Uterus (tissue), 2 donors: ENCODE measurements around the gene TNS1.

ENCODE experiments used
- CTCF ChIP-seq, 4 experiments: fragments of 200-600 bp in 2 of 4; fragments of 450-650 bp in 2 of 4; sonication (generic) in 2 of 4; IDR thresholded peaks; one replicate each; pipeline ENCODE4 v1.5.1; 2016 to 2019; ENCODE audit warnings: antibody characterized with exemption in 4 of 4, mild to moderate bottlenecking in 2 of 4, moderate library complexity in 1 of 4
- POLR2A ChIP-seq, 2 donors: fragments of 450-650 bp; IDR thresholded peaks; one replicate each; pipeline ENCODE4 v1.6.1; 2016; ENCODE audit warnings: antibody characterized with exemption in 2 of 2, mild to moderate bottlenecking in 1 of 2, moderate library complexity in 1 of 2

DNA sequence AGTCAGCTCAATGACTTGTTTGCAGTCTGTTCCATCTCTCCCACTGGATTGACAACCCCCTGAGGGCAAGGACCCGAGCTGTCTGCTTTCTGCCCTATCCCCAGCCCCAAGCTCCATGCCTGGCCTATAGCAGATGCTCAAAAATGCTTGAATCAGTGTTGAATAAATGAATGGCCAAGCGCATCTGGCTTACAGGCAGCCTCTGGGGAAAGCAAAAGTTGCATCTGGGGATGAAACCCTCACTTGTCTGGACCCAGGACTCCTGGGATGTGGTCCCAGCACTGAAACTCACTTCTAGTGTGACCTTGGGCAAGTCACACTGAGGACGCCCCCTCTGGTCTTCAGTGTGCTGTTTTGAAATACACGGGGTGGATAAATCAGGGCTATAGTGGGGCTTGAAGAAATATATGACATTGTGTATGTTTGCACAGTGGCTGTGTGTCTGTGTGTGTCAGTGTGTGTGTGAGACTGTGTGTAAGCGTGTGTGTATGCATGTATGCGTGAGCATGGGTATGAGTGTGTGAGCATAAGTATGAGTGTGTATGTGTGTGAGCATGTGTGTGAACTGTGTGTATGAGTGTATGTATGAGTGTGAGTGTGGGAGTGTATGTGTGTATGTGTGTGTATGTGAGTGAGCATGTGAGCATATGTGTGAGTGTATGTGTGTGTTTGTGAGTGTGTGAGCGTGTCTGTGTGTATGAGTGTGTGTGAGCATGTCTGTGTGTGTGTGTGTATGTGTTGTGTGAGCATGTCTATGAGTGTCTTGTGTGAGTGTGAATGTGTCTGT is 27.8 kb upstream of the TNS1 start:
- TF ChIP-seq POLR2A (IDR thresholded peaks at IDR 0.05) (no peak), CTCF (IDR thresholded peaks at IDR 0.05) (no peak)
